Mesenchymal stem cell (in vitro differentiated cells and primary cell): ENCODE measurements around the gene COL13A1.

Source experiments
- DNase-seq: peaks from one replicate; pipeline ENCODE4 v3.0.0-alpha.2; 2013
- H2AFZ ChIP-seq: one replicate; pipeline ENCODE4 v1.6.1; 2013; ENCODE audit warnings: low read depth, mild to moderate bottlenecking, control low read depth, inconsistent platforms, low read length, moderate library complexity
- H2AK5ac ChIP-seq: 2 replicates; pipeline ENCODE4 v1.6.1; 2013; ENCODE audit warnings: low read length, moderate library complexity, mild to moderate bottlenecking, inconsistent platforms; ENCODE audit not compliant: severe bottlenecking
- H2BK120ac ChIP-seq: one replicate; pipeline ENCODE4 v1.6.1; 2013; ENCODE audit warnings: low read depth, mild to moderate bottlenecking, inconsistent platforms, low read length, moderate library complexity
- H2BK12ac ChIP-seq, 2 experiments: one replicate each; pipeline ENCODE4 v1.6.1; 2013; ENCODE audit warnings: inconsistent platforms in 2 of 2, low read length in 2 of 2, mild to moderate bottlenecking in 2 of 2, moderate library complexity in 2 of 2, control low read depth in 1 of 2
- H2BK15ac ChIP-seq: one replicate; pipeline ENCODE4 v1.6.1; 2013; ENCODE audit warnings: mild to moderate bottlenecking, low read depth, inconsistent platforms; ENCODE audit not compliant: poor library complexity, severe bottlenecking
- H2BK5ac ChIP-seq: 2 replicates; pipeline ENCODE4 v1.6.1; 2013; ENCODE audit warnings: low read depth, mild to moderate bottlenecking, low read length, control low read depth, inconsistent platforms; ENCODE audit not compliant: poor library complexity, severe bottlenecking
- H3K14ac ChIP-seq, 2 experiments: one replicate each; pipeline ENCODE4 v1.6.1; 2013; ENCODE audit warnings: inconsistent platforms in 2 of 2, low read length in 2 of 2, control low read depth in 1 of 2, mild to moderate bottlenecking in 1 of 2, moderate library complexity in 1 of 2
- H3K18ac ChIP-seq, 2 experiments: one replicate each; pipeline ENCODE4 v1.6.1; 2013; ENCODE audit warnings: inconsistent platforms in 2 of 2, low read length in 2 of 2, control low read depth in 1 of 2, low read depth in 1 of 2, mild to moderate bottlenecking in 1 of 2
- H3K23ac ChIP-seq, 2 experiments: one replicate each; pipeline ENCODE4 v1.6.1; 2013; ENCODE audit warnings: inconsistent platforms in 2 of 2, low read length in 2 of 2, mild to moderate bottlenecking in 2 of 2, moderate library complexity in 2 of 2, control low read depth in 1 of 2
- H3K27ac ChIP-seq: 2 replicates; pipeline ENCODE4 v1.5.1; 2013; ENCODE audit warnings: mild to moderate bottlenecking, moderate library complexity, low read length, control low read depth, inconsistent platforms; ENCODE audit not compliant: poor library complexity, severe bottlenecking
- H3K27me3 ChIP-seq, 2 experiments: 2 replicates each; pipeline versions ENCODE4 v1.6.1 to v1.7.0; 2013; ENCODE audit warnings: low read length in 2 of 2, mild to moderate bottlenecking in 2 of 2, moderate library complexity in 2 of 2, control low read depth in 1 of 2, inconsistent platforms in 1 of 2; ENCODE audit not compliant: control insufficient read depth in 1 of 2, insufficient read depth in 1 of 2
- H3K36me3 ChIP-seq, 2 experiments: 2 replicates each; pipeline versions ENCODE4 v1.6.1 to v1.7.0; 2013; ENCODE audit warnings: low read length in 2 of 2, control low read depth in 1 of 2, inconsistent platforms in 1 of 2, low read depth in 1 of 2, mild to moderate bottlenecking in 1 of 2; ENCODE audit not compliant: insufficient read depth in 2 of 2, control insufficient read depth in 1 of 2
- H3K4ac ChIP-seq, 2 experiments: one replicate each; pipeline ENCODE4 v1.6.1; 2013; ENCODE audit warnings: inconsistent platforms in 2 of 2, low read length in 2 of 2, mild to moderate bottlenecking in 2 of 2, moderate library complexity in 2 of 2, control low read depth in 1 of 2, low read depth in 1 of 2
- H3K4me1 ChIP-seq: 2 replicates; pipeline ENCODE4 v1.6.1; 2013; ENCODE audit warnings: low read depth, low read length, control low read depth; ENCODE audit not compliant: control insufficient read depth, insufficient read depth
- H3K4me2 ChIP-seq: 2 replicates; pipeline ENCODE4 v1.6.1; 2013; ENCODE audit warnings: low read length, mild to moderate bottlenecking, inconsistent platforms; ENCODE audit not compliant: poor library complexity, severe bottlenecking
- H3K4me3 ChIP-seq, 2 experiments: 2 replicates each; pipeline versions ENCODE4 v1.5.1 to v1.7.0; 2013; ENCODE audit warnings: low read length in 2 of 2, mild to moderate bottlenecking in 2 of 2, control low read depth in 1 of 2, low read depth in 1 of 2; ENCODE audit not compliant: insufficient read depth in 1 of 2
- H3K79me1 ChIP-seq: replicated peaks from 2 replicates; pipeline ENCODE4 v1.6.1; 2013; ENCODE audit warnings: mild to moderate bottlenecking, control low read depth, low read length, inconsistent platforms; ENCODE audit not compliant: poor library complexity, severe bottlenecking
- H3K9ac ChIP-seq: 2 replicates; pipeline ENCODE4 v1.7.0; 2013; ENCODE audit warnings: mild to moderate bottlenecking, low read length, moderate library complexity
- H3K9me3 ChIP-seq: 2 replicates; pipeline ENCODE4 v1.7.0; 2013; ENCODE audit warnings: mild to moderate bottlenecking, low read length; ENCODE audit not compliant: control insufficient read depth
- H4K8ac ChIP-seq: one replicate; pipeline ENCODE4 v1.6.1; 2013; ENCODE audit warnings: inconsistent platforms, mild to moderate bottlenecking, low read length, moderate library complexity
- H4K91ac ChIP-seq: one replicate; pipeline ENCODE4 v1.6.1; 2013; ENCODE audit warnings: mild to moderate bottlenecking, low read length, inconsistent platforms
- WGBS: methylation state at CpG from one replicate; pipeline ENCODE4 v1.1.7; 2013; ENCODE audit warnings: mixed read lengths; 5-methylcytosine and 5-hydroxymethylcytosine counted together

Gene COL13A1

DNA sequence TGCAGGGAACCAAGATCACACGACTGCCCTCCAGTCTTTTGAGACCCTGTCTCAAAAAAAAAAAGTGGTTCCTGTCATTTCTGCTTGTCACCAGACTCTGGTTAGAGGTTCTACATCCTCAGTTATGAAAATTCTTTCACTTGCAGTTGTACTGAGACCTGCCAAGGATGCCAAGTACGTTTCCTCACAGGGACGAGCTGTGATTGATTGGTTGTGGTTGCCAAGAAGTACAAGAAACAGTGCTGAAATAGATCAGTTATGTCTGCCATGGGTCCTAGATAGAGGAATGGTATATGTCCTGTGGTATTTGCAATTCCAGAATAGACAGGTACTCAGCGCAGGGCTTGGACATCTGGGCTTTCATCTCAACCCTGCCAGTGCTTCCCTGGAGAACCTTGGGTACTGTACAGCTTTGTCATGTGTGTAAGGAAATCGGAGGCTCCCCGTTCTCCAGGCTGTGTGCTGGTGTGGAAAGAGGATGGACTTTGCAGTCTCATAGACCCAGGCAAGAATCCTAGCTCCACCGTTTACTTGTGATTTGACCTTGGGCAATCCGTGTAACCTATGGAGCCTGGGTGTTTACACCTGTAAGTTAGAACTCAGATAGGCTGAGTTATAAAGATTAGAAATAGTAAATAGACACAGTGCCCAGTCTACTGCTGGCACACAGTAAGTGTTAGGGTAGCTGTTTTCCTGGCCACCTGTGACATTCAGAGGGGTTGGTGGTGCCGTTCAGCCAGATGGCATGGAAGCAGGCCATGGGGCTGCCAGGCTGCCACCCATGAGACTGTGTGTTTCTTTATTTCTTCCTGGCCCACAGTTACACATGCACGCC, 53.0 kb downstream of the COL13A1 start:
- peaks cover 15% of the 10 kb centered on the region for H3K4me1 ChIP-seq
- no peak overlapping the region for H3K23ac ChIP-seq
- peaks cover 21% of the 10 kb centered on the region for H3K79me1 ChIP-seq
- H3K27me3 ChIP-seq: no peaks in the 10 kb centered on the region
- no peak overlapping the region for H2AFZ ChIP-seq
- H3K4me3 ChIP-seq: no peak overlapping the region
- no peaks in the 10 kb centered on the region for H3K9me3 ChIP-seq
- H4K91ac ChIP-seq: no peak overlapping the region
- no peak overlapping the region for H3K9ac ChIP-seq
- H4K8ac ChIP-seq: no peak overlapping the region
- no peak overlapping the region for H3K4me2 ChIP-seq
- no peak for DNase-seq
- no peak overlapping the region for H2BK5ac ChIP-seq
- no peak overlapping the region for H2BK12ac ChIP-seq
- no peak overlapping the region for H2AK5ac ChIP-seq
- WGBS: 94% methylated on average over 9 of the region's 10 CpGs
- no peak overlapping the region for H3K4ac ChIP-seq
- H3K14ac ChIP-seq: no peak overlapping the region
- H3K18ac ChIP-seq: no peak overlapping the region
- H2BK15ac ChIP-seq: no peak overlapping the region
- H3K36me3 ChIP-seq: peaks cover 4% of the 10 kb centered on the region in 2 experiments
- H2BK120ac ChIP-seq: no peak overlapping the region
- no peak overlapping the region for H3K27ac ChIP-seq

DNA sequence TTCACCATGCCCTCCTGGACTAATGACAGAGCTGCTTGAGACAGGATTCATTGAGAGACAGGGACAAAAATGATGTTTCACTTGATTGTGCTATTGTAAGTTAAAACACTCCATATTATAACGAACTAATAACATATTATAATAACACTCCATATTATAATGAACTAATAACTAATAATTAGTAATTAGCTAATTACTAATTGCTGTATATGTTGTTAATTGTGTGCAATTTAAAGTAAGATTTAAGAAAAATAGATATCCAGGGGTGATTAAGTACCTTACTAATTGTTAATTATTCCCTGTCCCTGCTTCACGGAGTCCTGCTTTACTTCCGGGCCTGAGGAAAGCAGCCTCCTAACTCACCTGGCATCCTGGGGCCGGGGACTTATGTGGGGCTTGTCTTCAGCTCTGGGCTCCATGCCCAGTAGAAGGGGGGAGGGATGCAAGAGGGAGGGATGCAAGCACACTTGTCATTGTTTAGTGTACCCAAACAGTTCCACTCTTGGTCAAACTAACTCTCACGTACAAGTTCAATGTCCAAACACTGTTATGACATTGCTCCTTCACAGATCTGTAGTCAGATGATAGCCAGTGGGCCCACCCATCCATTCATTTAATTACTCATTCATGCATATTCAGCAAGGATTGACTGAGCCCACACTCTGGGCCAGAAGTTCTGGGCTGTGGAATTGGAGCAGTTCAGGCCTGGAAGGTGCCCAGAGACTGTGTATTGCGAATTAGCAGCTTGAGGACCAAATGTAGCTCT, 53.8 kb downstream of the COL13A1 start:
- no peak overlapping the region for H3K23ac ChIP-seq
- no peak overlapping the region for H4K91ac ChIP-seq
- H2AFZ ChIP-seq: no peak overlapping the region
- H2BK120ac ChIP-seq: no peak overlapping the region
- no peak overlapping the region for H2BK5ac ChIP-seq
- H3K36me3 ChIP-seq: peaks cover 4% of the 10 kb centered on the region in 2 experiments
- no peak overlapping the region for H2BK15ac ChIP-seq
- H4K8ac ChIP-seq: no peak overlapping the region
- H3K27ac ChIP-seq: no peak overlapping the region
- WGBS: 86% methylated on average over 5 of the region's 6 CpGs
- no peak overlapping the region for H2AK5ac ChIP-seq
- H3K27me3 ChIP-seq: no peaks in the 10 kb centered on the region
- H3K4ac ChIP-seq: no peak overlapping the region
- no peak overlapping the region for H3K9ac ChIP-seq
- no peak overlapping the region for H3K14ac ChIP-seq
- H3K4me1 ChIP-seq: peaks cover 14% of the 10 kb centered on the region
- H3K79me1 ChIP-seq: peaks cover 19% of the 10 kb centered on the region
- no peak overlapping the region for H3K4me3 ChIP-seq
- H3K18ac ChIP-seq: no peak overlapping the region
- H3K4me2 ChIP-seq: no peak overlapping the region
- no peak overlapping the region for H2BK12ac ChIP-seq
- DNase-seq: no peak
- H3K9me3 ChIP-seq: no peaks in the 10 kb centered on the region

DNA sequence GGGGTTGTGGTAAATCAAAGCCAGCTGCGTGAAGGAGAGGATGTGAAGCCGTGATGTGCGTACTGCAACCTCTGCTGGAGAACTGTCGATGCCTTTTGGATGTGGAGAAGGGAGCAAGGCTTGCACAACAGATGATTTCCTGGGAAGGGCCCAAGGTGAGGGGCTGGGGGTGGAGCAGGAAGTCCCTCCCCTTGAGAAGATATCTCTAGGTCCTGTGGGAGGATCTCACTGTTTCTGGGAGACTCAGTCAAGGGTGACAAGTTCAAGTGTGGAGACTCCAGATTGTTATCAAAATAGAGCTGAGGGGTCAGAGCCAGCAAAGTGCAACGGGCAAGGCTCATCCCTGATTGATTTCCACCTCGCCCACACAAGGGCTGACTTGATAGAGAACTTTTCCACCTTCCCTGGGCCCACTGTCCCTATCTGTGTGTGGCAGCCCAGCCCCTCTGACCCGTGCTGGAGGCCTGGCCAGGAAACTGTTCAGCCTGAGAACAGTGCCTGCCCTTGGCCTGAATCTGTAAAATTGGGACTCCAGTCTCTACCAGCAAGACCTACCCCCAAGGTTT, 55.0 kb downstream of the COL13A1 start:
- no peaks in the 10 kb centered on the region for H3K9me3 ChIP-seq
- H4K91ac ChIP-seq: no peak overlapping the region
- H2BK12ac ChIP-seq: no peak overlapping the region
- H2BK15ac ChIP-seq: no peak overlapping the region
- H3K9ac ChIP-seq: no peak overlapping the region
- H2AFZ ChIP-seq: no peak overlapping the region
- no peak overlapping the region for H2AK5ac ChIP-seq
- peaks cover 19% of the 10 kb centered on the region for H3K79me1 ChIP-seq
- H3K27me3 ChIP-seq: no peaks in the 10 kb centered on the region
- H3K18ac ChIP-seq: no peak overlapping the region
- H2BK120ac ChIP-seq: no peak overlapping the region
- peaks cover 4% of the 10 kb centered on the region in 2 experiments for H3K36me3 ChIP-seq
- no peak overlapping the region for H3K14ac ChIP-seq
- H3K4me1 ChIP-seq: peaks cover 16% of the 10 kb centered on the region
- 65% methylated on average over 7 of the region's 7 CpGs for WGBS
- H3K27ac ChIP-seq: no peak overlapping the region
- no peak overlapping the region for H4K8ac ChIP-seq
- H3K4ac ChIP-seq: no peak overlapping the region
- no peak overlapping the region for H3K4me2 ChIP-seq
- H3K23ac ChIP-seq: no peak overlapping the region
- no peak for DNase-seq
- H2BK5ac ChIP-seq: no peak overlapping the region
- H3K4me3 ChIP-seq: no peak overlapping the region

DNA sequence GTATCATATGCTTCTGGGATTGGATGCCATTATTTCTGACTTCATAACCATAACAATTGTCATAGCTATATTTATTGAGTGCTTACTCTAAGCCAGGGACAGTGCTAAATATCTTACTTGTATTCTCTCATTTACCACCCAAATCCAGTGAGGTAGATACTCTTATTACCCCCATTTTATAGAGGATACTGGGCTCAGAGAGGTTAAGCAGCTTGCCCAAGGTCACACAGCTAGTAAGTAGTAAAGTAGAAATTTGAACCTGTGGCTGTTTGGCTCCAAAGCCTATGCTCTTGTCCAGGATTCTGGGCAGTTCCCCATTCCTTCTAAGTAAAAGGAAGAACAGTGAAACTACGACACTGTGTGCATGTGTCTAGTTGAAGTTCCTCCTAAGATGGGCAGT, 56.5 kb downstream of the COL13A1 start:
- no peak overlapping the region for H3K14ac ChIP-seq
- no peak overlapping the region for H2BK5ac ChIP-seq
- no peak overlapping the region for H3K4ac ChIP-seq
- no peak overlapping the region for H2AK5ac ChIP-seq
- H3K4me1 ChIP-seq: peaks cover 24% of the 10 kb centered on the region
- H3K79me1 ChIP-seq: peaks cover 21% of the 10 kb centered on the region
- H3K9me3 ChIP-seq: no peaks in the 10 kb centered on the region
- no peak overlapping the region for H3K9ac ChIP-seq
- H3K27ac ChIP-seq: no peak overlapping the region
- no peak for DNase-seq
- H4K8ac ChIP-seq: no peak overlapping the region
- WGBS: 95% methylated on average over 1 of the region's 1 CpG
- H3K4me2 ChIP-seq: no peak overlapping the region
- H2BK15ac ChIP-seq: no peak overlapping the region
- no peak overlapping the region for H2BK120ac ChIP-seq
- no peak overlapping the region for H2BK12ac ChIP-seq
- no peak overlapping the region for H3K4me3 ChIP-seq
- no peaks in the 10 kb centered on the region for H3K27me3 ChIP-seq
- H2AFZ ChIP-seq: no peak overlapping the region
- no peak overlapping the region for H4K91ac ChIP-seq
- no peak overlapping the region for H3K23ac ChIP-seq
- H3K18ac ChIP-seq: no peak overlapping the region
- H3K36me3 ChIP-seq: peaks cover 0 to 4% of the 10 kb centered on the region in 2 experiments
